Ovary (tissue), 9 donors: ENCODE measurements around the gene ZNF511. TPM values are rescaled to one million over a fixed set of nuclear protein-coding genes. Genes with fewer than 3 reads are reported as not detected.

Source experiments
- DNase-seq, 5 donors: peaks; one replicate each; pipeline ENCODE4 v3.0.0-alpha.2; 2019 to 2020
- H3K27ac ChIP-seq, 2 donors: fragments of 200-600 bp; one replicate each; pipeline versions ENCODE4 v1.5.1 to v1.8.0; 2019 to 2022
- H3K27me3 ChIP-seq: fragments of 200-600 bp; one replicate; pipeline ENCODE4 v1.8.0; 2022
- H3K36me3 ChIP-seq: fragments of 200-600 bp; sonication (generic); one replicate; pipeline ENCODE4 v1.5.1; 2019
- H3K4me1 ChIP-seq: one replicate; pipeline ENCODE4 v1.8.1; 2013; ENCODE audit warnings: mild to moderate bottlenecking, moderate library complexity; ENCODE audit not compliant: insufficient read depth
- H3K4me3 ChIP-seq: fragments of 200-600 bp; sonication (generic); one replicate; pipeline ENCODE4 v1.5.1; 2017
- H3K9me3 ChIP-seq, 2 donors: fragments of 200-600 bp in 1 of 2; sonication (generic) in 1 of 2; one replicate each; pipeline versions ENCODE4 v1.5.1 to v1.8.1; 2013 to 2019; ENCODE audit warnings: mild to moderate bottlenecking in 1 of 2, moderate library complexity in 1 of 2
- EP300 ChIP-seq: sonication (generic); formaldehyde crosslinking; IDR thresholded peaks from one replicate; pipeline ENCODE4 v1.6.1; 2017; ENCODE audit warnings: antibody characterized with exemption
- POLR2A ChIP-seq: fragments of 450-650 bp; IDR thresholded peaks from one replicate; pipeline ENCODE4 v1.6.1; 2017; ENCODE audit warnings: antibody characterized with exemption, mild to moderate bottlenecking, moderate library complexity
- WGBS, 3 donors: extraction: QIAGEN DNeasy Blood & Tissue Kit in 1 of 3; methylation state at CpG; one replicate each; pipeline versions ENCODE4 v1.1.5 to v1.1.7; 2013 to 2017; 5-methylcytosine and 5-hydroxymethylcytosine counted together
- intact Hi-C, 4 donors: fragments of 100-400 bp; cut with DNase I; formaldehyde crosslinking; loops; one replicate each; pipeline versions ENCODE4 v1.11.0 to v1.15.1; 2022 to 2023
- polyA plus RNA-seq, 2 donors: library from polyadenylated mRNA; stranded (reverse); fragments of 200-250 nt in 1 of 2; fragments of 350-450 nt in 1 of 2; fragmentation: Illumina TruSeq in 1 of 2; extraction: RNeasy Lipid Tissue Mini Kit (QIAGEN cat#74804) in 1 of 2; gene quantifications; one replicate each; pipeline ENCODE4 v1.2.3, GENCODE V29; 2013 to 2014
- total RNA-seq, 7 donors: library from RNA; depleted of rRNA in 2 of 7; stranded (reverse); fragments of >200 nt in 2 of 7; fragmentation: NEBNext Ultra II Directional in 3 of 7; extraction: Animal tissue kit (Norgen Biotek cat#: 25700) in 3 of 7; gene quantifications; one replicate each; pipeline versions ENCODE4 v1.1.0 to v1.2.4, GENCODE V29; 2016 to 2023
- TF ChIP-seq, protein P1 (sequence below), 3 donors: fragments of 450-650 bp in 2 of 3; fragments of 200-600 bp in 1 of 3; IDR thresholded peaks; one replicate each; pipeline versions ENCODE4 v1.5.1 to v1.8.0; 2016 to 2022; ENCODE audit warnings: antibody characterized with exemption in 3 of 3, mild to moderate bottlenecking in 1 of 3
- donor health status: DM: no; HTN: no; CAD: no; lungs with moderate emphysema.
- donor health status: DM: no; HTN: no; CAD: no.
- donor health status: Bipolar disorder and iron deficiency.
- donor health status: DM: yes; HTN: yes; CAD: no.
- donor health status: DM: no; HTN: no; CAD: no.
- donor health status: DM: yes; HTN: yes; CAD: no.

ZNF511 gene
- total and polyA plus RNA-seq, 9 donors = 16.3 to 64.8 (median 46.8) TPM

DNA sequence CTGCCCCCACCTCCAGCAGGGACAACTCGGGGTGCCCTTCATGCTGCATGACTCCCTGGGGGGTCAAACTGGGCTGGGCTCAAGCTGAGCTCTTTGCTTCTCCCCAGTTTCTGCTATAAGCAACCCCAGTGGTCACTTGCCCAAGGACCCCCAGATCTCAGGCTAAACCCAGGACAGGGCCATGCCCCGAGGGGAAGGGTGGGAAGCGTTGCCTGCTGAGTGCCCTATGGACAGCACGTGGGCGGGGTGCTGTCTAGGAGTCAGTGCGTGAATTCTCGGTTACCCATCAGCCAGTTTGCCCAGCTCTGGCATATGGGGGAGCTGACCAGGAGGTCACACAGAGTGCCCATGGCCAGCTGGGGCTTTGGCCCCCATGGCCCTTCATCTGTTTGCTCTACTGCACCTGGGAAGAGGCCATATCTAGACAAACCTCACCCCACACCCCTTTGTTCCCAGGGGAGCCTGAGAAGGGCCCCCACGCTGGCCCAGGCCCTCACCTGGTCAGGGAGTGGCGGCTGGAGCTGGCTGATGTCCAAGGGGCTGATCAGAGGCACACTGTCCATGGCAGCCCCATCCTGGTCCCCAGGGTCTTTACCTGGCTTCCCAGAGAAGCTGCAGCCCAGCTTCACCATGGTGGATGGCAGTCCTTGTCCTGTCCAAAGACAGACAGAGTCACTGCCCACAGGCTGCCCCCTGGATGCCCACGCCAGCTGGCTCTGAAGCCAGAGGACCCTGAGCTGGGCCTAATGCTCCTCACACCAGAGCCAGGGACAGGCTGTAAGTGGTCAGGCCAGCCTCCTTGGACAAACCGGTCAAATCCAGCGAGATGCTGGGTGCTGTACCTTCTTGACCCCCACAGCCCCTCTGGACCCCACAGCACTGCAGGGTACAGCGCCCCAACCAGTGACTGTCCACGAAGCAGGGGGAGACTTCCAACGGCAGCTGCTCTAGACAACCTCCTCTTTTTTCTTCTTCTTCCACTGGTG, 19.9 kb downstream of the ZNF511 start:
- H3K27me3 ChIP-seq = peaks cover 26% of the 10 kb centered on the region
- no peak overlapping the region for H3K4me3 ChIP-seq
- peaks cover 7% of the 10 kb centered on the region for H3K4me1 ChIP-seq
- TF ChIP-seq EP300 (no peak), POLR2A (no peak)
- TF ChIP-seq, protein P1, sequence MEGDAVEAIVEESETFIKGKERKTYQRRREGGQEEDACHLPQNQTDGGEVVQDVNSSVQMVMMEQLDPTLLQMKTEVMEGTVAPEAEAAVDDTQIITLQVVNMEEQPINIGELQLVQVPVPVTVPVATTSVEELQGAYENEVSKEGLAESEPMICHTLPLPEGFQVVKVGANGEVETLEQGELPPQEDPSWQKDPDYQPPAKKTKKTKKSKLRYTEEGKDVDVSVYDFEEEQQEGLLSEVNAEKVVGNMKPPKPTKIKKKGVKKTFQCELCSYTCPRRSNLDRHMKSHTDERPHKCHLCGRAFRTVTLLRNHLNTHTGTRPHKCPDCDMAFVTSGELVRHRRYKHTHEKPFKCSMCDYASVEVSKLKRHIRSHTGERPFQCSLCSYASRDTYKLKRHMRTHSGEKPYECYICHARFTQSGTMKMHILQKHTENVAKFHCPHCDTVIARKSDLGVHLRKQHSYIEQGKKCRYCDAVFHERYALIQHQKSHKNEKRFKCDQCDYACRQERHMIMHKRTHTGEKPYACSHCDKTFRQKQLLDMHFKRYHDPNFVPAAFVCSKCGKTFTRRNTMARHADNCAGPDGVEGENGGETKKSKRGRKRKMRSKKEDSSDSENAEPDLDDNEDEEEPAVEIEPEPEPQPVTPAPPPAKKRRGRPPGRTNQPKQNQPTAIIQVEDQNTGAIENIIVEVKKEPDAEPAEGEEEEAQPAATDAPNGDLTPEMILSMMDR (IDR thresholded peaks at IDR 0.05) = no peak
- no peaks in the 10 kb centered on the region for H3K36me3 ChIP-seq
- H3K9me3 ChIP-seq = no peaks in the 10 kb centered on the region
- 76 to 90% (median 78%) methylated on average over 14 to 15 of the region's 15 CpGs for WGBS, 3 donors
- no peak overlapping the region for H3K27ac ChIP-seq
- DNase-seq = no peak
- intact Hi-C loops = no loop called here

GRCh38 chr10:133329491-133330202, 20.9 kb downstream of the ZNF511 start:
- Histone ChIP-seq H3K4me3 (peak overlapping the region; percentile 14), H3K4me1 (peaks cover 4% of the 10 kb centered on the region), H3K27me3 (peaks cover 26% of the 10 kb centered on the region), H3K27ac (no peak overlapping the region), H3K36me3 (no peaks in the 10 kb centered on the region), H3K9me3 (no peaks in the 10 kb centered on the region)
- intact Hi-C loops = no loop called here
- TF ChIP-seq POLR2A = no peak
- TF ChIP-seq, protein P1 (IDR thresholded peaks at IDR 0.05) = peak; percentile 62 to 97 (median 76)
- TF ChIP-seq EP300 = no peak
- WGBS, 3 donors = 6 to 9% (median 7%) methylated on average over 37 of the region's 37 CpGs
- peak; percentile 81 to 92 (median 89) for DNase-seq

DNA sequence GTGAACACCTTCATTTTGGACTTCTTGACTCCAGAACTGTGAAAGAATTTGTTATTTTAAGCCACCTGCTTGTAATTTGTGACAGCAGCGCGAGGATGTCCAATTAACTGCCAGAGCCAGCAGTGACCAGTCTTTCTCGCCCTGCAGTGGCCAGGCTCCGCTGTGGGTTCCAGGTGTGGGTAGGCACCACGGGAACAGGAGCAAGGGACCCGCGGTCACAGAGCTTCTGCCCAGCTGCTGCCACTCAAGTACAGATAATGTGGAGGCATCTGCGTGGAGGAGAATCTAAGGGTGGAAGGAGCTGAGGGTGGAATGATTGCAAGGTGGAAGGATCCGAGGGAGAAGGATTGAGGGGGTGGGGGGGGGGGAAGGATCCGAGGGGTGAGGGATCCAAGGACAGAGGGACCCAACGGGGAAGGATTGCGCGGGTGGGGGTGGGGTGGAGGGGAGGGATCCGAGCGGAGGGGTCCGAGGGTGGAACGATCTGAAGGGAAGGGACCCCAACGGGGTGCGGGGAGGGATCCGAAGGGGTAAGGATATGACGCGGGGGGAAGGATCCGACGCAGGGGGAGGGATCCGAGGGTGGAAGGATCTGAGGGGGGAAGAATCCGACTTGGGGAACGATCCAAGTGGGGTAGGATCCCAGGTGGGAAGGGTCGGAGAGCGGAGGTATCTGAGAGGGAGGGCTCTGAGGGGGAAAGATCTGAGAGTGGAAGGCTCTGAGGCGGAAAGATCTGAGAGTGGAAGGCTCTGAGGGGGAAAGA, 24.4 kb downstream of the ZNF511 start:
- Histone ChIP-seq H3K9me3 (no peaks in the 10 kb centered on the region), H3K4me1 (peaks cover 9% of the 10 kb centered on the region), H3K27ac (no peak overlapping the region), H3K27me3 (peaks cover 6% of the 10 kb centered on the region), H3K4me3 (no peak overlapping the region), H3K36me3 (no peaks in the 10 kb centered on the region)
- intact Hi-C loops = no loop called here
- TF ChIP-seq POLR2A = no peak
- TF ChIP-seq, protein P1 (IDR thresholded peaks at IDR 0.05) = no peak
- TF ChIP-seq EP300 = no peak
- WGBS, 3 donors = 75 to 79% (median 78%) methylated on average over 30 of the region's 30 CpGs
- DNase-seq = no peak
